ENCODE data around the gene TMEM25.
"Not testable (repeated sequence)": the region's sequence is repeated elsewhere in the genome, so short reads cannot be mapped to it uniquely, and the experiment has no call there.

Gene TMEM25

DNA sequence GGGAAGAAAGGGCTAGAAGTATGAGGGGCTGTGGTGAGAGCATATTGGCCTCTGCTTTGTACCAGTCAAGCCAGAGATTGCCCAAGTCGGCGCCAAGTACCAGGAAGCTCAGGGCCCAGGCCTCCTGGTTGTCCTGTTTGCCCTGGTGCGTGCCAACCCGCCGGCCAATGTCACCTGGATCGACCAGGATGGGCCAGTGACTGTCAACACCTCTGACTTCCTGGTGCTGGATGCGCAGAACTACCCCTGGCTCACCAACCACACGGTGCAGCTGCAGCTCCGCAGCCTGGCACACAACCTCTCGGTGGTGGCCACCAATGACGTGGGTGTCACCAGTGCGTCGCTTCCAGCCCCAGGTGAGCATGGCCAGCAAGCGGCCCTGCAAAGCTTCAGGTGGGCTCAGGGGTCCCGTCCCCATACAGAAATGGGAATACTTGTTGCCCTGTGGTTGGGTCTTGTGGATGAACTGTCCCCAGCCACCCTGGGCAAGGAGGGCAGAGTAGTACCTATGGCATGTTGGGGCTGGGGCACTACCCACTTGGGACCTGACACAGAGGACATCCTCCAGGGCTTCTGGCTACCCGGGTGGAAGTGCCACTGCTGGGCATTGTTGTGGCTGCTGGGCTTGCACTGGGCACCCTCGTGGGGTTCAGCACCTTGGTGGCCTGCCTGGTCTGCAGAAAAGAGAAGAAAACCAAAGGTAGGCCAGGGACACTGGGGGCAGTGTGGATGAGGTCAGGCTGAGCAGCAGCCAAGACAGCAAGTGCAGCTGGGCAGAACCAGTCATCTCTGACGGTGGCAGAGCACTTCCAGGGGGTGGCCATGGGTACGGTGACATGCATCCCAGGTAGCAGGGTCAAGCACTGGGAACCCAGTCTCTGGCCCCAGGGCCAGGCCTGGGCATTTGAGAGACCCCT lies 2.1 kb downstream of the TMEM25 start:
- no peak for DNase-seq

GRCh38 chr11:118533769-118534729 lies 3.1 kb downstream of the TMEM25 start:
- no peak for DNase-seq

DNA sequence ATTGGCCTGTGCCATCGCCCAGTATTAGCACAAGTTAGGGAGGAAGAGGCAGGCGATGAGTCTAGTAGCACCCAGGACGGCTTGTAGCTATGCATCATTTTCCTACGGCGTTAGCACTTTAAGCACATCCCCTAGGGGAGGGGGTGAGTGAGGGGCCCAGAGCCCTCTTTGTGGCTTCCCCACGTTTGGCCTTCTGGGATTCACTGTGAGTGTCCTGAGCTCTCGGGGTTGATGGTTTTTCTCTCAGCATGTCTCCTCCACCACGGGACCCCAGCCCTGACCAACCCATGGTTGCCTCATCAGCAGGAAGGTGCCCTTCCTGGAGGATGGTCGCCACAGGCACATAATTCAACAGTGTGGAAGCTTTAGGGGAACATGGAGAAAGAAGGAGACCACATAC lies 4.3 kb downstream of the TMEM25 start:
- DNase-seq: no peak

- no peak for DNase-seq
These were observed 5.7 kb downstream of the TMEM25 start for GRCh38 chr11:118536726-118537125.

- no peak for DNase-seq
These were observed 6.5 kb downstream of the TMEM25 start for GRCh38 chr11:118537409-118537980.

DNA sequence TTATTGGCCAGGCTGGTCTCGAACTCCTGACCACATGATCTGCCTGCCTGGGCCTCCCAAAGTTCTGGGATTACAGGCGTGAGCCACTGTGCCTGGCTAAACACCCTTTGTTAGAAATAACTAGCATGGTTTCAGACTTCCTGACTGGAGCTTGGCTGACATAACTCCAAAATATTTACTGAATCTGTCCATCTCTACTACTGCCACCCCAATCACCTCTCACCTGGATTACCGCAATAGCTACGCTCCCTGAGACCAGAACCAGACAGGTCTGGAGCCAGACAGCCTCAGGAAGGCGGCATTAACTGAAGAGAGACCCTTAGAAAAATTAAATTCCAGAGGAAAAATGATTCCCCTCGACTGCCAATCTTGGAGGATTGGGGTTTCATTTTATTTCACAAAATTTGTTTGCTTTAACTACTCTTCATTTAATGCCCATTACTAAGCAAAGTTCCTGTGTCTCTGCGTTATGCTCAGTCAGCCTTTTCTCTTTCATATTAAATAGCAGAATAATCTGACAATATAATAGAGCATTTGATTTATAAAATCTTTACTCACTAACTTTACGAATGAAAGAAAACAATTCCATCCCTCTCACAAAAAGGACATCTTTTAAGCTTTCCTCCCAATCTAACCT lies 13.1 kb downstream of the TMEM25 start:
- DNase-seq: no peak

- DNase-seq: no peak
These were observed 13.6 kb downstream of the TMEM25 start for GRCh38 chr11:118544647-118545010.

- no peak for DNase-seq
These were observed 14.5 kb downstream of the TMEM25 start for GRCh38 chr11:118545533-118545932.

DNA sequence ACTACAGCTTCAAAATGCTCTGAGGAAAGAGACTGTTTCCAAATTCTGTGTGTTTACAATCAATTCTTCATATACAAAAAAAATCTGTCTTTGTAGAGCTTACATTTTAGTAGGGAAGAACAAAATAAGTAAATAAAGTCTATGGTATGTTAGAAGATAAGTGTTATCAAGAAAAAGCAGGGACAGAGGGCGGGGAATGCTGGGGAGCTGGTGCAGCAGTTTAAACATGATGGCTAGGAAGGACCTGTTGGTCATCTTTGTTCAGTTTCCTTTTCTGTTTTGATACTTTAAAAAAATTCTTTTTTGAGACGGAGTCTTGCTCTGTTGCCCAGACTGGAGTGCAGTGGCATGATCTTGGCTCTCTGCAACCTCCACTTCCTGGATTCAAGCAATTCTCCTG lies 16.1 kb downstream of the TMEM25 start:
- no peak for DNase-seq

DNA sequence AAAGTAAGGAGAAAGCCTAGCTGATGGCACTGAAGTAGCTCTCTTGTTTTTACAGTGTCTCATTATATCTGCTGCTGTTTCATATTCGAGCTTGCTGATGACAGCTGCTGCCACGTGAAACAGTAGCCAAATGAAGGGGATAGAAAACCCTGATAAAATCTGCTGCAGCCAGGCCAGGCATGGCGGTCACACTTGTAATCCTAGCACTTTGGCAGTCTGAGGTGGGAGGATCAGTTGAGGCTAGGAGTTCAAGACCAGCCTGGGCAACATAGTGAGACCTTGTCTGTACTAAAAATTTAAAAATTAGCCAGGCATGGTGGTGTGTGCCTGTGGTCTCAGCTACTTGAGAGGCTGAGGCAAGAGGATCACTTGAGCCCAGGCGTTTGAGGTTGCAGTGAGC lies 21.3 kb downstream of the TMEM25 start:
- no peak for DNase-seq

DNA sequence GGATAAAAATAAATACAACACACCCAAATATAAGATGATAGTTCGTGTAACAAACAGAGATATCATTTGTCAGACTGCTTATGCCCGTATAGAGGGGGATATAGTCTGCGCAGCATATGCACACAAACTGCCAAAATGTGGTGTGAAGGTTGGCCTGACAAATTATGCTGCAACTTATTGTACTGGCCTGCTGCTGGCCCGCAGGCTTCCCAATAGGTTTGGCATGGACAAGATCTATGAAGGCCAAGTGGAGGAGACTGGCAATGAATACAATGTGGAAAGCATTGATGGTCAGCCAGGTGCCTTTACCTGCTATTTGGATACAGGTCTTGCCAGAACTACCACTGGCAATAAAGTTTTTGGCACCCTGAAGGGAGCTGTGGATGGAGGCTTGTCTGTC lies 29.8 kb downstream of the TMEM25 start:
- DNase-seq: no peak

DNA sequence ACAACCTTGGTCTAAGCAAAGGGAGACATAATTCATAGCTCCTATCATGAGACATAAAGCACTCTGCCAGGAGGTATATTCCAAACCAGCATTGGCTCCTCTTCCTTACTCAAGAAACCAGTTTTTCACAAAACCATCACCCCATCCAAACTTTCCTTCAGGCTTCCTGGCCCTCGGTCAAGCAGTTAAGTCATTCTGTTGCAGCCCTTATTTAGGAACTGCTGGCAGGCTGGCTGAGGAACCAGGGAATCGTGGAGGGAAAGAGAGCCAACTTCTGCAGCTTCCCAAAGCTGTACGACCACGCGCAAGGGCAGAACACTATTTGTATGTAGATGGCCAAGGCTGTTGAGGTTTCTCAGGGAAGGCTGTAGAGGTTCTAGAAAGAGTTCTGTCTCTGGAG lies 34.1 kb downstream of the TMEM25 start:
- DNase-seq: no peak

GRCh38 chr11:118569670-118570069 lies 38.7 kb downstream of the TMEM25 start:
- DNase-seq: no peak

DNA sequence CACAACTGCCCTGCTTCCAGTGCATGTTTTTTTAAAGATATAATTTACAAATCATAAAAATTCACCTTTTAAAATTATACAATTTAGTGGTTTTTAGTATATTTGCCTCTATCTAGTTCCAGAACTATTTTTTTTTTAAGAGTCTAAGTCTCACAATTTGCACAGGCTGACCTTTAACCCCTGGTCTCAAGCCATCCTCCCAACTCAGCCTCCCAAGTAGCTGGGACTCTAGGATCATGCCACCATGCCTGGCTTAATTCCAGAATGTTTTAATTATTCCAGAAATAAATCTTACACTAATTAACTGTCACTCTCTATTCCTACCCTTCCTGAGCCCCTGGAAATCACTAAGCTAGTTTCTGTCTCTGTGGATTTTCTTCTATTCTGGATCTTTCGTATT lies 39.8 kb downstream of the TMEM25 start:
- DNase-seq: no peak

GRCh38 chr11:118571701-118572060 lies 40.7 kb downstream of the TMEM25 start:
- peak; percentile 11 for DNase-seq

- peak; percentile 75 for DNase-seq
These were observed 41.3 kb downstream of the TMEM25 start, which contains the start of gene ARCN1 for GRCh38 chr11:118572061-118572980. Gene ARCN1, plus strand, starts transcription at chr11:118572409. Its CDS starts 139 bp downstream, at chr11:118572548.

DNA sequence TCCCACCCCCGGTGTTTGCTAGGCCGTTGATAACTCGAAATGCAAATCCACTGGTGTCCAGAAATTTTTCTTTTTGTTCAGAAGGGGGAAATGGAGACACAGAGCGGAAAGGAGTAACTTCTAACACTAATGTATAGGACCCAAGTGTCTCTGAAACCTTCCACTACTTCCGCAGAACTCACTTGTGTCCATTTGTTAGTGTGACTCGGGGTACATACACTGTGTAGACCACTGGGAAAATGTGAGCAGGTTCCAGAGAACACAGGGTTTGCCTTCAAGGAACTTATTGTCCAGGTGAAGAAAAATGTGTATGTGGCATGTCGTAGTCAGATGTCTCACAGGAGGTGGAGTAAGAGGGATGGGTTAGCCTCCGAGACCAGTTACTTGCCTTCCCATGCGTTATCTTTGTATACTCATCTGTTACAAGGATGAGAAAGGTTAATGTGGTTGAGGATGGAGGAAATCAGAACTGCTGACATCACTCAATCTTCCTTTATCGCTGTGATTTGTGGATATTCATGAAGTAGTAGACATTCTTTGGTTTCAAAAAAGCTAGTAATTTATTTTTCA lies 42.1 kb downstream of the TMEM25 start:
- DNase-seq: no peak

- DNase-seq: no peak
These were observed 43.6 kb downstream of the TMEM25 start for GRCh38 chr11:118574636-118575035.

- DNase-seq: not testable (repeated sequence)
These were observed 47.0 kb downstream of the TMEM25 start for GRCh38 chr11:118577995-118578394.

DNA sequence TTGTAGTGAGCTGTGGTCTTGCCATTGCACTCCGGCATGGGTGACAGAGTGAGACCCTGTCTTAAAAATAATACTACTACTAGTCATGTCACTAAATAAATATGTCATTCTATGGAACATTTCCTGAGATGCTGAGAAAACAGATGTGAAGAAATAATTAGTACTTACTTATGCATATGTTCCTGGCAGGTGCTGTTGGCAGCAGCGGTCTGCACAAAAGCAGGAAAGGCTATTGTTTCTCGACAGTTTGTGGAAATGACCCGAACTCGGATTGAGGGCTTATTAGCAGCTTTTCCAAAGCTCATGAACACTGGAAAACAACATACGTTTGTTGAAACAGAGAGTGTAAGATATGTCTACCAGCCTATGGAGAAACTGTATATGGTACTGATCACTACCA lies 50.1 kb downstream of the TMEM25 start:
- DNase-seq: no peak
